ENCODE measurements around the gene S100A5.

- TF ChIP-seq CHD4 (IDR thresholded peaks at IDR 0.05; ENCODE audit: borderline replicate concordance) (no peak), CTCF (IDR thresholded peaks at IDR 0.05) (no peak)
These were observed 14.6 kb downstream of the S100A5 start for GRCh38 chr1:153526132-153526543.
